OCI-LY3 (cell line): ENCODE measurements around the gene DPYD.

Experiments used
- CTCF ChIP-seq: fragments of 200-600, 300-600 bp; sonication (generic); IDR thresholded peaks from 2 replicates; pipeline ENCODE4 v1.5.1; 2014; ENCODE audit warnings: antibody characterized with exemption, low read length, low read depth
- EZH2phosphoT487 ChIP-seq: fragments of 200-600 bp; shearing (Covaris generic); IDR thresholded peaks from 2 replicates; pipeline ENCODE4 v1.6.1; 2018; ENCODE audit warnings: antibody characterized with exemption, mixed run types, low read depth

GRCh38 chr1:97812076-97812475 is 108.8 kb downstream of the DPYD start:
- TF ChIP-seq CTCF (no peak), EZH2phosphoT487 (no peak)
